Muscle of arm (tissue), 12 donors: ENCODE data around the gene NFYA. TPM values are rescaled to one million over a fixed set of nuclear protein-coding genes. Genes with fewer than 3 reads are reported as not detected.

Experiments
- DNase-seq: peaks from one replicate; pipeline ENCODE4 v3.0.0-alpha.2; 2013
- polyA plus RNA-seq, 12 donors: library from polyadenylated mRNA; unstranded; fragments of 120-200 nt; gene quantifications; one replicate each; pipeline ENCODE4 v1.2.1, GENCODE V29; 2013; ENCODE audit not compliant: insufficient read length in 12 of 12

Gene NFYA
- polyA plus RNA-seq, 12 donors: 20.6 to 39.4 (median 29.9) TPM; not detected in 1

DNA sequence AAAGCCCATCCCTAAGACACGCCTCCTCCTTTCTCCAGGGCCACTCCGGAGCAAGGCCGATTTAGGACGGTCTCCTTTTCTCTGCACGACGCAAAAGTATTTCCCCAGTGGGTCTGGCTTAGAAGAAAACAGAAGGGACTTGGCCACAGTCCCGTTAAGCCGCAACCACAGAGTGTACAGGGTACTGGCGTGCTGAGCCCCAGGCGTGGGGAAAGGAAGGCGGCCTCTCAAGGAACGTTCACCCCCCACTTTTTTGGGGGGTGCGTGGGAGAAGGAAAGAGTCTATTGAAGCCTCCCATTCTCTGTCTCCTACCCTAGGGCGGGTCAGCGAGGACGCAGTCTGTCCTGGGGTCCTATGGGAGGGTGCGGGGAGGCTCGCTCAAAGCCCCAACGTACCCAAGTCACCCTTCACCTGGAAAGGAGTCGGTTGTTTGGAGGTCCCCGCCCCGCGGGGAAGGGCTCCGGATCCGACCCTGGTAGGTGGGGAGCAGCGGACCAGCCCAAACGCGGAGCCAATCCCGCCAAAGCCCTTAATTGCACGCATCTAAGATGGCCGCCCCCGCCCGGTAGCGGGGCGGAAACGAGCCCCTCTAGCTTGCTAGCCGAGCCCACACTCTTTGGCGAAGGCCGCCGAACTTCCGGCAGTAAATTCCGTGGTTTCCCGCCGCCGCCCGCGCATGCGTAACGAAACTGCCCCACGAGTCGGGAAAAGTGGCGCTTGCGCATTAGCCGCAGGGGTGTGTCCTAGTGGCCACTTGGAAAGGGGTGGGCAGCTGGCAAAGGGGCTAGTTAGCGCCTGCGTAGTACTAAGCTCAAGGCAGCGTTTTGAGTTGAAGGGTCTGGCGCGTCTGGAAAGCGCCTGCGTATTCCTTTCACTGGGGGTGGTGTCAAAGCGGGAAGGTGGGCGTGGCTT lies 595 bp upstream of the NFYA start, which contains the start of gene OARD1:
OARD1 (minus strand) TSS at position 434 of the 913 bp plus-strand sequence. CDS start 722 bp downstream, outside the sequence.
- peak; percentile 100 for DNase-seq

DNA sequence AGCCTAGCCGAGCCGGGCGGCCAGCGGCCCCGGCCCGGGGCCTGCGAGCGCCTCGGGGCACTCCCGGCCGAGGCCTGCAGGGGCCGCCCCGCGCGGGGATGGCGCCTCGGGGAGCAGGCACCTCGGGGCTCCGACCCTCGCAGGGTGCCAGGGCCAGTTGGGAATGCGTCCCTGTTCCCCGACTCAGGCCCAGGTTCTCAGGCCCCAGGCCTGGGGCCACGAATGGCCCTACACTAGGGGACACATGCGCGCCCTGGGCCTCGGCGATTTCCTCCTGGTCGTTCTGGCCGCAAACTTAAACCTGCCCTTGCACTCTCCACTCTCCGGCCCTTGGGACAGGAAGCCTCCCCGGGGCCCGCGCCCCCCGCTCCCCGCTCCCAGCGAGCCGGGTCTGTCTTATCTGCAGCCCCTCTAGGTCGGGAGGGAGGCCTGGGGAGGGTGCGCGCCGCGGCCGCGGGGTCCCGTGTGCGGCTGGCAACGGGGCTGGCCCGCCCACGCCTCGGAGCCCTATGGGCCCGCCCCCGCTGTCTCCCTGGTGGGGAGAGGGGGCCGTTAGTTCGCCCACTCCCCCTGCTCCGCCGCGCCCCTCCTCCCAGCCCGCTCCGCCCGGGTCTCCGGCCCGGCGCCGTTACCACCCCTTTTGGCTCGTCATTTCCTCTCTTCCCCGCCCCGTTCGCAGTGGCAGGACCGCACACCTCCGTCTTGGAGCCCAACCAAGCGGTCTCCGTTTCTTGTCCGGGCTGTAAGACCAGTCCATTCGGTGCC lies 611 bp downstream of the NFYA start:
- DNase-seq: peak; percentile 81

- DNase-seq: no peak
Measured at GRCh38 chr6:41073968-41074691, 1.4 kb downstream of the NFYA start.

- no peak for DNase-seq
Measured at GRCh38 chr6:41074692-41075436, 2.1 kb downstream of the NFYA start.

DNA sequence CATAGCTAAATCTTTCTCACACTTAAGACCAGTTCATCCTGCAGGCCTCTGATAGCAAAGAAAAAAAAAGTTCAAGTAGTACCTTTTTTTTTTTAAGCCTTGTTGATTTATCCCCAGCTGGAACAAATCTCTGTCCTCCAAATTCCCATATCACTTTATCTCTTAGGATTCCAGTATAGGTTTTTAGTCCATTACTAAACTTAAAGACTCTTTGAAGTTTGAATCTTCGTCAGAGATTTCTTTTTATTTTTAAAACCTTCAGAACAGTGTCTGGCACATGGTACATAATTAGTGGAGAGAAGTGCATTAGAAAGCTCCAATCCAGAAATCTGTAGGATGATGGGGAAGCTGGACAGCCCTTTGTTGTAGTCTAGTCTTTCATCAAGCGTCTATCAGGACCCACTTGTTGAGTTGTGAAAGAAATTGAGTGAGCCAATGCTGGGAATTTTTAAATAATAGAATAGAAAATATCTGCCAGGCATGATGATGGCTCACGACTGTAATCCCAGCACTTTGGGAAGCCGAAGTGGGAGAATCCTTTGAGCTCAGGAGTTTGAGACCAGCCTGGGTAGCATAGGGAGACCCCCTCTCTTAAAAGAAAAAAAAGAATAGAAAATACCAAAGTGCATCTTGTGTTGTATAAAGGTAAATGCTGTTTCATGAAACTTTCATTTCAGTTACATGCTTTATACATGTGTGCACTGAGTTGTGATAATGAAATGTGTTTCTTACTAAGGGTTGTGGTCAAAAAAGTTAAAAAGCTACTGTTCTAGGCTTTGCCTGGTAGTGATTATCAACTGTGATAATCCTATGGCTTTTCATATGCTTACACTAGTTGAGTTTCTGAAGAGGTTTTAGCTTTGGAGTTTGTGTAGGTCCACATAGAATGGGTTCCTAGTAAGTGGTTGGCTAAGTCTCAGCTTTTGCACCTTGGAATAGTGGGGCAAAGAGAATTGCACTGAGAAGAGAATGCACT lies 3.2 kb downstream of the NFYA start:
- DNase-seq: no peak

DNA sequence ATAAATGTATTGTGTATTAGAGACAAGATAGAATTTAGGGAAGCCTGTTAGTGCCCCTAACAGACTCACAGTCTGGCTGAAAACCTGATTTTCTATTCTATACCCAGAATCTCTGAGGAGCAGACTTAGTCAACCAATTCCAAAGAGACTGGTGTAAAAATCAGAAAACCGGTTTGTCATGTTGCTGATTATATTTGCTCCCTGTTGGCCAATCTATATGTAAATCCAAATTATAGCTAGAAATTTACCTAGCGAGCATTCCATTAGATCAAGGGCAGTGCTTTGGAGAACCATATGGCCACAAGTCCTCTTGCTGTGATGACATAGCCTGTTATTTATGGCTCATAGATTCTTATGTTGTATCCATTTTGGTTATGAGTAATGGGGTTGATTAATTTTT lies 4.8 kb downstream of the NFYA start:
- DNase-seq: no peak

- DNase-seq: no peak
Measured at GRCh38 chr6:41078101-41078500, 5.3 kb downstream of the NFYA start.

- DNase-seq: no peak
Measured at GRCh38 chr6:41079080-41079479, 6.3 kb downstream of the NFYA start.

GRCh38 chr6:41080621-41081020 lies 7.8 kb downstream of the NFYA start:
- DNase-seq: no peak

DNA sequence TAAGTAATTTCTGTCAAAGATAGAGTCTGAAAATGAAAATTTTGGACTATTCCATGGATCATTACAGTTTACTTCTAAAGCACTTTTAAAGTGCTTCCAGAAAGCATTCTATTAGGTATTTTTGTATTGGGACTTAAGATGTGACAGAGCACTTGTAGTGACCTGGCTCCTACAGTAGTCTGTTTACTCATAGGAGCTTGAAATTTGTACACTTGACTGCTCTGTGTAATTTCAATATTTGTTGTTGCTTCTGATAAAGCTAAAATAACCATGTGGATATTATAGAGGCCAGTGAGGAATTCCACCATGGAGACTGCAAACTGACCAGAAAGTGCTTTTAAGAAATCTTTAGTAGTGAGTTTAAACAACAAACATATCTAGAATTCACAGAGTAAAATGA lies 10.3 kb downstream of the NFYA start:
- no peak for DNase-seq

GRCh38 chr6:41085182-41085581 lies 12.4 kb downstream of the NFYA start:
- DNase-seq: no peak

GRCh38 chr6:41088451-41088850 lies 15.7 kb downstream of the NFYA start:
- DNase-seq: no peak

GRCh38 chr6:41090841-41091761 lies 18.3 kb downstream of the NFYA start:
- DNase-seq: no peak

- DNase-seq: no peak
Measured at GRCh38 chr6:41092421-41093140, 19.8 kb downstream of the NFYA start.

- DNase-seq: no peak
Measured at GRCh38 chr6:41093729-41094128, 21.0 kb downstream of the NFYA start.

DNA sequence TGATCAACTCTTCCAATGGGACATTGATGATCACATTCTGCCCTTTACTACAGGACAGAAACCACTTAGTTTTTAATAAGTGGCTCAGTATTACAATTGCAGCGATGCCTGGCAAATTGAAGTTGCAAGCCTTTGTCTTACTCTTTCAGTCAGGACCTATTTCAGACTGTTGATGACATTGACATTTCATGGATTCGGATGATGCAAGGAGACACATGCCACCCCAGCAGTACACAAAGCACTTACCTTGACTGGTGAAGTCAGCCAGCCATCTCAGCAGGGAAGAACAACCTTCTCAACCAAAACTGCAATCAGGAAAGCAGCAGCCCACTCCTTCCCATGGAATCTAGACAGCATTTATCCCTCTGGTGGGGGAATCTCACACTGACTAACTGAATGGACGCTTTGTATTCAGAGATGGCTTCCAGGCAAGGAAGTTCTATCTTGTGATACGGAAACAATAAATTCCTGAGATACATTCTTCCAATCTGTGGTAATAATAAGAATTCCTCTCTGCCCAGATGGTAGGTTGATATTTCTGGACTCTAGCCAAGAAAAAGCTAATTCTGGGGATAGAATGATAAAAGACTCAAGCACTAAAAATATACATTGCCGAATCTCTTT lies 24.8 kb downstream of the NFYA start:
- DNase-seq: no peak

- DNase-seq: no peak
Measured at GRCh38 chr6:41098366-41098765, 25.6 kb downstream of the NFYA start.

DNA sequence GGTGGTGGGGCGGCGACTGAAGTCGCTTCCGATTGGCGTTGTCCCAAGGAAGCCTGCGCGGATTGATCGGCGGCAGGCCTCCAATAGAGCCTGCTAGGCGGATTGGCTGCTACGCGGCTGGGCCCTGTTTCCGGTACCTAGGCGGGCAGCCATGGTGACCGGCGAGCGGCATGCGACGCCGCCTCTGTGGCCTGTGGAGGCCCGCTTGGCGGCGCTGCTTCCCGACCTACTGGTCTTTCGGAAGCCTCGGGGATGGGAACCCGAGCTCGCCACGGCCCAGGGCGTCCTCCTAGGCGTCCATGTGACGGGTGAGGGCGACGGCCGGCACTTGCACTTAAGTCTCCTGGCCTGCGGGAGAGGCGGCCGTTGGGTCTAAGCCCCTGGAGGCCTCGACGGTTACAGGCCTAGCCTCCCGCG lies 28.1 kb downstream of the NFYA start:
- DNase-seq: no peak
